Measurements from ENCODE around the gene SLC38A8.

Gene SLC38A8

DNA sequence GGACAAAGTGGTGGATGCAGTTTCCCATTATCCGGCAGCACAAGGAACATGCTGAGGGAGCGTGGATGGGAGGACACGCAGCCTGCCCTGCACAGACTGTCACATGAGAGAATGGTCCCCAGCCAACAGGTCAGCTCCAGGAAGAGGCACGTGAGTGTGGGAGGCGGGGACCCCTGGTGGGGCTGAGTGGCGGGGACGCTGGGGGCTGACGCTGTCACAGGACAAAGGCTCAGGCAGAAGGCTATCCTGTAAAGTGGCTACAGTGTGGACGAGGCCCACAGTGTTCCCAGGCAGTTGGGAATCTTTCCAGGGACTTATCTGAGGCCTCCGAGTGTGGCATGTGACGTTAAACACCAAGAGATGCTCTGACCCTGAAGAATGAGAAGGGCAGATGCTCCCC, 43.7 kb upstream of the SLC38A8 start:
- TF ChIP-seq, protein P1, sequence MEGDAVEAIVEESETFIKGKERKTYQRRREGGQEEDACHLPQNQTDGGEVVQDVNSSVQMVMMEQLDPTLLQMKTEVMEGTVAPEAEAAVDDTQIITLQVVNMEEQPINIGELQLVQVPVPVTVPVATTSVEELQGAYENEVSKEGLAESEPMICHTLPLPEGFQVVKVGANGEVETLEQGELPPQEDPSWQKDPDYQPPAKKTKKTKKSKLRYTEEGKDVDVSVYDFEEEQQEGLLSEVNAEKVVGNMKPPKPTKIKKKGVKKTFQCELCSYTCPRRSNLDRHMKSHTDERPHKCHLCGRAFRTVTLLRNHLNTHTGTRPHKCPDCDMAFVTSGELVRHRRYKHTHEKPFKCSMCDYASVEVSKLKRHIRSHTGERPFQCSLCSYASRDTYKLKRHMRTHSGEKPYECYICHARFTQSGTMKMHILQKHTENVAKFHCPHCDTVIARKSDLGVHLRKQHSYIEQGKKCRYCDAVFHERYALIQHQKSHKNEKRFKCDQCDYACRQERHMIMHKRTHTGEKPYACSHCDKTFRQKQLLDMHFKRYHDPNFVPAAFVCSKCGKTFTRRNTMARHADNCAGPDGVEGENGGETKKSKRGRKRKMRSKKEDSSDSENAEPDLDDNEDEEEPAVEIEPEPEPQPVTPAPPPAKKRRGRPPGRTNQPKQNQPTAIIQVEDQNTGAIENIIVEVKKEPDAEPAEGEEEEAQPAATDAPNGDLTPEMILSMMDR (IDR thresholded peaks at IDR 0.05; ENCODE audit: control insufficient read depth, extremely low read depth, insufficient read depth), result no peak
- no peak for DNase-seq (ENCODE audit: low read depth)
- H3K4me3 ChIP-seq (ENCODE audit: low read depth, low read length), result no peak overlapping the region

GRCh38 chr16:84085773-84086172, 43.2 kb upstream of the SLC38A8 start:
- no peak for DNase-seq (ENCODE audit: low read depth)
- no peak overlapping the region for H3K4me3 ChIP-seq (ENCODE audit: low read depth, low read length)
- TF ChIP-seq, protein P1 (IDR thresholded peaks at IDR 0.05; ENCODE audit: control insufficient read depth, extremely low read depth, insufficient read depth), result no peak

GRCh38 chr16:84085271-84085667, 42.7 kb upstream of the SLC38A8 start:
- H3K4me3 ChIP-seq (ENCODE audit: low read depth, low read length), result no peak overlapping the region
- no peak for DNase-seq (ENCODE audit: low read depth)
- TF ChIP-seq, protein P1 (IDR thresholded peaks at IDR 0.05; ENCODE audit: control insufficient read depth, extremely low read depth, insufficient read depth), result no peak

GRCh38 chr16:84084570-84085270, 42.1 kb upstream of the SLC38A8 start:
- peak; percentile 51 for DNase-seq (ENCODE audit: low read depth)
- TF ChIP-seq, protein P1 (IDR thresholded peaks at IDR 0.05; ENCODE audit: control insufficient read depth, extremely low read depth, insufficient read depth), result peak; percentile 92
- no peak overlapping the region for H3K4me3 ChIP-seq (ENCODE audit: low read depth, low read length)

- no peak for DNase-seq (ENCODE audit: low read depth)
- no peak overlapping the region for H3K4me3 ChIP-seq (ENCODE audit: low read depth, low read length)
- TF ChIP-seq, protein P1 (IDR thresholded peaks at IDR 0.05; ENCODE audit: control insufficient read depth, extremely low read depth, insufficient read depth), result no peak
Observed at GRCh38 chr16:84082835-84083569, 40.4 kb upstream of the SLC38A8 start.

DNA sequence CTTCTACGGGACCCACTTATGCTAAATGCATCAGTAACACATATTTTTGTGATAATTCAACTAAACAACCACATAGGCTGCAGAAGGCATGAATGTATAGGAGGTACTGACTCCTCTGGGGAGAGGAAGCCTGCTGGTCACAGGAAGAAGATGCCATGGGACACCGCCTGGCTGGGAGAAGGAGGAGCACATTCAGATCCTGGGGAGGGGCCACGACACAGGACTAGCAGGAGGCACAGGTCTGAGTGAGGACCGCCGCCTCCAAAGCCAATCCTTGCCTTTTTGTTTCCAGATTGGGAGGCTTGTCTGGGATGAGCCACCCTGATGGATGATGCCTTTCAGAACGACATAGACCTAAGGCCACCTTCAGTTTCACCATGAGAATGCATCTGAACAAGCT, 39.5 kb upstream of the SLC38A8 start:
- TF ChIP-seq, protein P1 (IDR thresholded peaks at IDR 0.05; ENCODE audit: control insufficient read depth, extremely low read depth, insufficient read depth), result no peak
- DNase-seq (ENCODE audit: low read depth), result no peak
- no peak overlapping the region for H3K4me3 ChIP-seq (ENCODE audit: low read depth, low read length)
